Measurements from ENCODE around the gene ESPNL. TPM values are rescaled to one million over a fixed set of nuclear protein-coding genes. Genes with fewer than 3 reads are reported as not detected.

The ESPNL gene
- total RNA-seq, 1 experiment from 2014 or later = 0.40 TPM

GRCh38 chr2:238075397-238075796 is 24.7 kb upstream of the ESPNL start:
- DNase-seq (ENCODE audit: low read depth) = no peak

- peak; percentile 7 for DNase-seq (ENCODE audit: low read depth)
Observed at GRCh38 chr2:238077292-238077691, 22.8 kb upstream of the ESPNL start.

- no peak for DNase-seq (ENCODE audit: low read depth)
Observed at GRCh38 chr2:238079874-238080327, 20.2 kb upstream of the ESPNL start.

GRCh38 chr2:238080518-238080917 is 19.6 kb upstream of the ESPNL start:
- DNase-seq (ENCODE audit: low read depth) = no peak

- DNase-seq (ENCODE audit: low read depth) = no peak
Observed at GRCh38 chr2:238081150-238081549, 19.0 kb upstream of the ESPNL start.

- no peak for DNase-seq (ENCODE audit: low read depth)
Observed at GRCh38 chr2:238081561-238081960, 18.6 kb upstream of the ESPNL start.

- no peak for DNase-seq (ENCODE audit: low read depth)
Observed at GRCh38 chr2:238082151-238082550, 18.0 kb upstream of the ESPNL start.

- DNase-seq (ENCODE audit: low read depth) = no peak
Observed at GRCh38 chr2:238082827-238083226, 17.3 kb upstream of the ESPNL start.

GRCh38 chr2:238083919-238084318 is 16.2 kb upstream of the ESPNL start:
- no peak for DNase-seq (ENCODE audit: low read depth)

- no peak for DNase-seq (ENCODE audit: low read depth)
Observed at GRCh38 chr2:238084761-238085160, 15.4 kb upstream of the ESPNL start.

- no peak for DNase-seq (ENCODE audit: low read depth)
Observed at GRCh38 chr2:238085899-238086298, 14.2 kb upstream of the ESPNL start.

- DNase-seq (ENCODE audit: low read depth) = no peak
Observed at GRCh38 chr2:238087211-238087610, 12.9 kb upstream of the ESPNL start.

GRCh38 chr2:238090887-238091286 is 9.3 kb upstream of the ESPNL start:
- DNase-seq (ENCODE audit: low read depth) = no peak

- DNase-seq (ENCODE audit: low read depth) = no peak
Observed at GRCh38 chr2:238091436-238092060, 8.6 kb upstream of the ESPNL start.

- no peak for DNase-seq (ENCODE audit: low read depth)
Observed at GRCh38 chr2:238092486-238093035, 7.6 kb upstream of the ESPNL start.

GRCh38 chr2:238093181-238094140 is 6.7 kb upstream of the ESPNL start:
- DNase-seq (ENCODE audit: low read depth) = no peak

- DNase-seq (ENCODE audit: low read depth) = no peak
Observed at GRCh38 chr2:238094438-238095022, 5.6 kb upstream of the ESPNL start.

GRCh38 chr2:238095143-238095542 is 5.0 kb upstream of the ESPNL start:
- DNase-seq (ENCODE audit: low read depth) = no peak

- no peak for DNase-seq (ENCODE audit: low read depth)
Observed at GRCh38 chr2:238096311-238097011, 3.7 kb upstream of the ESPNL start.

- DNase-seq (ENCODE audit: low read depth) = no peak
Observed at GRCh38 chr2:238097201-238097987, 2.7 kb upstream of the ESPNL start.

All from Daoy (cell line).